ENCODE results near the gene WIPF3.

WIPF3 gene

DNA sequence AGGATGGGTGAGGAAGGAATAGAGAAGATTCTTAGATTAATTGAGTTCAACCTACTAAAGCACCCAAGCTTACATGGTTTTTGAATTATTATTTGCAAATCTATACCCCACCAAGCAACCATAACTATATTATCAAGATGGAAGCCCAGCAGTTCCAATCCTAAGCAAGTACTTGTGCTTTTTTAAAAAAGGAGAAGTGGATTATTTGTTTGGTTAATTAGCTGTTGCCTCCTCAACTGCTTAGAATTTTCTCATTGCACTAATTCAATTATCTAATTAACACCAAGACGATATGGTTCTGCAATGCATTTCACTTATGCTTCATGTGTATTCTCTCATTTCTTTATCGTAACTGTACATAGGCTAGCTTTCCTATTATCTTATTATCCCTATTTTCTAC lies 27.3 kb upstream of the WIPF3 start:
- Histone ChIP-seq H3K27me3 (ENCODE audit: insufficient read depth, poor library complexity, severe bottlenecking) (no peaks in the 10 kb centered on the region), H3K4me3 (replicated peaks; ENCODE audit: insufficient read depth, low read length) (no peak overlapping the region), H3K27ac (replicated peaks) (no peak overlapping the region)
- DNase-seq (ENCODE audit: low read depth in 1 of 2, low spot score in 1 of 2), result no peak
- TF ChIP-seq SPI1 (IDR thresholded peaks at IDR 0.05; ENCODE audit: borderline replicate concordance, low read depth), result peak; percentile 72
- TF ChIP-seq, protein P1, sequence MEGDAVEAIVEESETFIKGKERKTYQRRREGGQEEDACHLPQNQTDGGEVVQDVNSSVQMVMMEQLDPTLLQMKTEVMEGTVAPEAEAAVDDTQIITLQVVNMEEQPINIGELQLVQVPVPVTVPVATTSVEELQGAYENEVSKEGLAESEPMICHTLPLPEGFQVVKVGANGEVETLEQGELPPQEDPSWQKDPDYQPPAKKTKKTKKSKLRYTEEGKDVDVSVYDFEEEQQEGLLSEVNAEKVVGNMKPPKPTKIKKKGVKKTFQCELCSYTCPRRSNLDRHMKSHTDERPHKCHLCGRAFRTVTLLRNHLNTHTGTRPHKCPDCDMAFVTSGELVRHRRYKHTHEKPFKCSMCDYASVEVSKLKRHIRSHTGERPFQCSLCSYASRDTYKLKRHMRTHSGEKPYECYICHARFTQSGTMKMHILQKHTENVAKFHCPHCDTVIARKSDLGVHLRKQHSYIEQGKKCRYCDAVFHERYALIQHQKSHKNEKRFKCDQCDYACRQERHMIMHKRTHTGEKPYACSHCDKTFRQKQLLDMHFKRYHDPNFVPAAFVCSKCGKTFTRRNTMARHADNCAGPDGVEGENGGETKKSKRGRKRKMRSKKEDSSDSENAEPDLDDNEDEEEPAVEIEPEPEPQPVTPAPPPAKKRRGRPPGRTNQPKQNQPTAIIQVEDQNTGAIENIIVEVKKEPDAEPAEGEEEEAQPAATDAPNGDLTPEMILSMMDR (IDR thresholded peaks at IDR 0.05; ENCODE audit: insufficient read depth, low read length), result no peak

- TF ChIP-seq POLR2AphosphoS5 (IDR thresholded peaks at IDR 0.05; ENCODE audit: low read depth), result no peak
- no peak for TF ChIP-seq SPI1 (IDR thresholded peaks at IDR 0.05; ENCODE audit: borderline replicate concordance, low read depth)
- TF ChIP-seq, protein P1 (IDR thresholded peaks at IDR 0.05; ENCODE audit: insufficient read depth, low read length), result no peak
- H3K27me3 ChIP-seq (ENCODE audit: insufficient read depth, poor library complexity, severe bottlenecking), result no peaks in the 10 kb centered on the region
- H3K4me3 ChIP-seq (replicated peaks; ENCODE audit: insufficient read depth, low read length), result no peak overlapping the region
- DNase-seq (ENCODE audit: low read depth in 1 of 2, low spot score in 1 of 2), result no peak
- no peak overlapping the region for H3K27ac ChIP-seq (replicated peaks)
These were observed 26.0 kb upstream of the WIPF3 start for GRCh38 chr7:29780346-29780745.

DNA sequence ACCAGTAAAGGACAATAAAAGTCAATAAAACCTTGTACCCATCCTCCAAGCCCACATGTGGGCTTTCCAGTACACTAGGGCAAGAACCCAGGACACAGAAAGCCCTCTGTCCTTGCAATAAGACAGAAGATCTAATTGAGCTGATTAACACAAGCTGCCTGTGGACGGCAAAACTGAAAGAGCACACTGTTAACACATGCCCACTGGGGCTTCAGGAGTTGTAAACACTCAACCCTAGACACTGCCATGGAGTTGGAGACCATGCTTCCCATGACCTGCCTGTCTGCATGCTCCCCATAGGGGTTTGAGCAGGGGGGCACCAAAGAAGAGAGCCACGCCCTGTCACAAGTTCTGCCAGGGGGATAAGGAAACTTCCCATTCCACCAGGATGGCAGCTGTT lies 22.6 kb upstream of the WIPF3 start:
- no peak for DNase-seq (ENCODE audit: low read depth in 1 of 2, low spot score in 1 of 2)
- Histone ChIP-seq H3K27me3 (ENCODE audit: insufficient read depth, poor library complexity, severe bottlenecking) (no peaks in the 10 kb centered on the region), H3K27ac (replicated peaks) (no peak overlapping the region), H3K4me3 (replicated peaks; ENCODE audit: insufficient read depth, low read length) (no peak overlapping the region)
- TF ChIP-seq REST (IDR thresholded peaks at IDR 0.05; ENCODE audit: insufficient replicate concordance, low read depth), result no peak
- TF ChIP-seq POLR2AphosphoS5 (IDR thresholded peaks at IDR 0.05; ENCODE audit: low read depth), result no peak
- no peak for TF ChIP-seq SPI1 (IDR thresholded peaks at IDR 0.05; ENCODE audit: borderline replicate concordance, low read depth)

GRCh38 chr7:29793507-29793906 lies 12.8 kb upstream of the WIPF3 start:
- no peak for DNase-seq (ENCODE audit: low read depth in 1 of 2, low spot score in 1 of 2)
- TF ChIP-seq, protein P1 (IDR thresholded peaks at IDR 0.05; ENCODE audit: insufficient read depth, low read length), result no peak
- Histone ChIP-seq H3K27me3 (ENCODE audit: insufficient read depth, poor library complexity, severe bottlenecking) (no peaks in the 10 kb centered on the region), H3K4me3 (replicated peaks; ENCODE audit: insufficient read depth, low read length) (no peak overlapping the region), H3K27ac (replicated peaks) (no peak overlapping the region)

GRCh38 chr7:29794959-29795629 lies 11.2 kb upstream of the WIPF3 start:
- Histone ChIP-seq H3K27me3 (ENCODE audit: insufficient read depth, poor library complexity, severe bottlenecking) (no peaks in the 10 kb centered on the region), H3K27ac (replicated peaks) (no peak overlapping the region), H3K4me3 (replicated peaks; ENCODE audit: insufficient read depth, low read length) (no peak overlapping the region)
- TF ChIP-seq, protein P1 (IDR thresholded peaks at IDR 0.05; ENCODE audit: insufficient read depth, low read length), result no peak
- no peak for TF ChIP-seq SPI1 (IDR thresholded peaks at IDR 0.05; ENCODE audit: borderline replicate concordance, low read depth)
- no peak for TF ChIP-seq GABPA (IDR thresholded peaks at IDR 0.05; ENCODE audit: low read depth)
- no peak for TF ChIP-seq REST (IDR thresholded peaks at IDR 0.05; ENCODE audit: insufficient replicate concordance, low read depth)
- TF ChIP-seq POLR2AphosphoS5 (IDR thresholded peaks at IDR 0.05; ENCODE audit: low read depth), result no peak
- no peak for DNase-seq (ENCODE audit: low read depth in 1 of 2, low spot score in 1 of 2)

All from HL-60 (cell line).